HCT116 (cell line): ENCODE data around the gene SCYGR7. TPM values are rescaled to one million over a fixed set of nuclear protein-coding genes. Genes with fewer than 3 reads are reported as not detected.
"Not testable (repeated sequence)": the region's sequence is repeated elsewhere in the genome, so short reads cannot be mapped to it uniquely, and the experiment has no call there.

Source experiments
- ATAC-seq: fragments of 200-7000 bp; cut with Tn5 transposase; 2 replicates; pipeline ENCODE4 v1.9.1; 2020; ENCODE audit warnings: mild to moderate bottlenecking, moderate library complexity
- BruUV-seq: library from RNA; stranded (reverse); fragments of 400-500 nt; replicated peaks from 2 replicates; lab custom pipeline; 2021; lab: Mats Ljungman, UMichigan
- CTCF ChIA-PET: fragments of 300-600 bp; sonication (Branson Sonifier 250); formaldehyde crosslinking; loops from one replicate; lab custom pipeline; 2021; ENCODE audit warnings: antibody characterized with exemption; lab: Charles Lee
- POLR2A ChIA-PET: fragments of 300-600, 350-600 bp; sonication (Branson Sonifier 250); formaldehyde crosslinking; loops from one replicate; lab custom pipeline; 2021; ENCODE audit warnings: antibody characterized with exemption; lab: Charles Lee
- RAD21 ChIA-PET, 2 experiments: fragments of 300-600 bp; sonication (Branson Sonifier 250); formaldehyde crosslinking; loops; one replicate each; lab custom pipeline; 2023; ENCODE audit warnings: low total read pairs in 2 of 2; ENCODE audit not compliant: uncharacterized antibody in 2 of 2, unreplicated experiment in 2 of 2, low non-redundant PET in 1 of 2; lab: Charles Lee
- DNase-seq: peaks from one replicate; pipeline ENCODE4 v3.0.0-alpha.2; 2010; ENCODE audit warnings: low read depth, low spot score
- H2AFZ ChIP-seq: fragments of 200-600 bp; shearing (Covaris generic), sonication (generic); 2 replicates; pipeline ENCODE4 v1.6.1; 2017; ENCODE audit warnings: low read depth, mixed run types, mixed read lengths, antibody characterized with exemption, low read length; ENCODE audit not compliant: poor library complexity, severe bottlenecking
- H3K27ac ChIP-seq: 2 replicates; pipeline ENCODE4 v1.5.1; 2012; ENCODE audit warnings: low read depth, low read length
- H3K27me3 ChIP-seq: fragments of 200-600 bp; sonication (generic); 2 replicates; pipeline ENCODE4 v1.6.1; 2016; ENCODE audit warnings: mixed run types, low read length, mixed read lengths; ENCODE audit not compliant: insufficient read depth
- H3K36me3 ChIP-seq, 2 experiments: fragments of 200-500 bp in 1 of 2; fragments of 200-600 bp in 1 of 2; sonication (Bioruptor generic) in 1 of 2; sonication (generic) in 1 of 2; 2 replicates each; pipeline versions ENCODE4 v1.5.1 to v1.6.1; 2014 to 2016; ENCODE audit warnings: low read length in 2 of 2, inconsistent platforms in 1 of 2, mixed read lengths in 1 of 2, mixed run types in 1 of 2; ENCODE audit not compliant: insufficient read depth in 2 of 2, control insufficient read depth in 1 of 2
- H3K4me1 ChIP-seq, 2 experiments: fragments of 200-600 bp in 1 of 2; sonication (generic) in 1 of 2; 2 replicates each; pipeline versions ENCODE4 v1.5.1 to v1.6.1; 2012 to 2017; ENCODE audit warnings: low read length in 2 of 2, inconsistent platforms in 1 of 2, mild to moderate bottlenecking in 1 of 2, mixed read lengths in 1 of 2, mixed run types in 1 of 2, moderate library complexity in 1 of 2; ENCODE audit not compliant: insufficient read depth in 2 of 2, control insufficient read depth in 1 of 2
- H3K4me2 ChIP-seq: fragments of 200-600 bp; sonication (generic); 2 replicates; pipeline ENCODE4 v1.6.1; 2017; ENCODE audit warnings: mixed run types, low read length, mixed read lengths
- H3K4me3 ChIP-seq, 2 experiments: fragments of 200-600 bp in 1 of 2; sonication (generic) in 1 of 2; replicated peaks in 1 of 2; 2 replicates each; pipeline ENCODE4 v1.5.1; 2011 to 2016; ENCODE audit warnings: low read length in 2 of 2, control low read depth in 1 of 2, low read depth in 1 of 2, mild to moderate bottlenecking in 1 of 2, mixed read lengths in 1 of 2, mixed run types in 1 of 2
- H3K79me2 ChIP-seq: fragments of 200-600 bp; sonication (generic); 2 replicates; pipeline ENCODE4 v1.6.1; 2017; ENCODE audit warnings: mild to moderate bottlenecking, mixed run types, low read length, moderate library complexity, mixed read lengths; ENCODE audit not compliant: insufficient read depth
- H3K9ac ChIP-seq: fragments of 200-600 bp; sonication (generic); 2 replicates; pipeline ENCODE4 v1.6.1; 2016; ENCODE audit warnings: low read length, mixed read lengths
- H3K9me2 ChIP-seq: fragments of 200-600 bp; sonication (generic), shearing (Covaris generic); 2 replicates; pipeline ENCODE4 v1.6.1; 2017; ENCODE audit warnings: mixed run types, mild to moderate bottlenecking, moderate library complexity; ENCODE audit not compliant: insufficient read depth
- H3K9me3 ChIP-seq, 2 experiments: fragments of 200-500 bp in 1 of 2; fragments of 200-600 bp in 1 of 2; sonication (Bioruptor generic) in 1 of 2; sonication (generic) in 1 of 2; 2 replicates each; pipeline ENCODE4 v1.6.1; 2014 to 2017; ENCODE audit warnings: low read length in 2 of 2, mixed read lengths in 2 of 2, inconsistent platforms in 1 of 2, low read depth in 1 of 2, mild to moderate bottlenecking in 1 of 2, mixed run types in 1 of 2, moderate library complexity in 1 of 2; ENCODE audit not compliant: control insufficient read depth in 1 of 2, insufficient read depth in 1 of 2
- H4K20me1 ChIP-seq: fragments of 200-600 bp; sonication (generic), shearing (Covaris generic); 2 replicates; pipeline ENCODE4 v1.6.1; 2017; ENCODE audit warnings: mixed run types, mild to moderate bottlenecking, moderate library complexity; ENCODE audit not compliant: insufficient read depth
- EGR1 ChIP-seq: IDR thresholded peaks from 2 replicates; pipeline ENCODE4 v1.6.1; 2012; ENCODE audit warnings: low read depth
- RAD21 ChIP-seq: IDR thresholded peaks from 2 replicates; pipeline ENCODE4 v1.6.1; 2012; ENCODE audit warnings: low read depth, mild to moderate bottlenecking
- SRF ChIP-seq: IDR thresholded peaks from 2 replicates; pipeline ENCODE4 v1.6.1; 2012; ENCODE audit warnings: low read depth
- intact Hi-C: fragments of 100-400 bp; cut with micrococcal nuclease; formaldehyde crosslinking; loops from 2 replicates; pipeline ENCODE4 v1.10.0; 2022
- total RNA-seq: library from RNA; stranded (reverse); gene quantifications from one replicate; pipeline ENCODE4 v1.2.1, GENCODE V29; 2021; ENCODE audit not compliant: unreplicated experiment

Gene SCYGR7
- total RNA-seq, 1 experiment from 2014 or later, result not detected

DNA sequence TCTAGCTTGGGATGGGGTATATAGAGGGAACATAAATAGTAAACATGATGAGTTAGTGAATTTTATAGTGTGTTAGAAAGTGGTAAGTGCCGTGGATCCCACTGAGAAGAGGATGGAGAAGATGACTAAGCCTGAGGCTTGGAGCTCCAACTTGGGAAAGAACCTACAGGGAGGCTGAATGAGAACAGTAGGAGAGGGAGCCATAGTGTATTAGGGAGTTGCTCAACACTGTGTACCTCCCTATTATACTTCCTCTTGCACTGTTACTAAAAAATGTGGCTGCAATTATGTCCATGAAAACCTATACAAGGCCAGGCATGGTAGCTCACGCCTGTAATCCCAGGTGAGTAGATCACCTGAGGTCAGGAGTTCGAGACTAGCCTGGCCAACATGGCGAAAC, 7.5 kb upstream of the SCYGR7 start:
- Histone ChIP-seq H3K36me3 (no peaks in the 10 kb centered on the region), H2AFZ (no peak overlapping the region), H3K9ac (no peak overlapping the region), H3K4me3 (no peak overlapping the region)
- RAD21 ChIA-PET, result no interaction called here
- intact Hi-C loops, result no loop called here
- TF ChIP-seq EGR1, result no peak
- TF ChIP-seq SRF, result no peak
- no peak for TF ChIP-seq RAD21
- TF ChIP-seq, all 23 proteins: peak for 0
- no peak for DNase-seq
- ATAC-seq, result no peak
- Histone ChIP-seq H3K27me3 (no peaks in the 10 kb centered on the region), H3K27ac (no peak overlapping the region), H3K9me2 (no peaks in the 10 kb centered on the region), H3K9me3 (no peaks in the 10 kb centered on the region), H3K4me2 (no peak overlapping the region), H3K79me2 (no peaks in the 10 kb centered on the region), H3K4me1 (no peaks in the 10 kb centered on the region), H4K20me1 (no peaks in the 10 kb centered on the region)
- CTCF ChIA-PET, result no interaction called here
- POLR2A ChIA-PET, result no interaction called here
- no TSS peak for BruUV-seq

DNA sequence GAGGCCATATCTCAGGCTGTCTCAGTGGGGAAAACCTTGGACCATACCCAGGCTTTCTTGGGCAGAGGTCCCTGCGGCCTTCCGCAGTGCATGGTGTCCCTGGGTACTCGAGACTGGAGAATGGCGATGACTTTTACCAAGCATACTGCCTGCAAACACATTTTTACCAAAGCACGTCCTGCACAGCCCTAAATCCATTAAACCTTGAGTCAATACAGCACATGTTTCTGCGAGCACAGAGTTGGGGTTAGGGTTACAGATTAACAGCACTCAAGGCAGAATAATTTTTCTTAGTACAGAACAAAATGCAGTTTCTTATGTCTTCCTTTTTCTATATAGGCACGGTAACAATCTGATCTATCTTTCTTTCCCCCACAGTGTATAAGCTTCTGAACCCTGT, 5.3 kb upstream of the SCYGR7 start:
- H3K79me2 ChIP-seq, H4K20me1 ChIP-seq, BruUV-seq, H3K9me3 ChIP-seq, POLR2A ChIA-PET, H3K4me3 ChIP-seq, H3K9ac ChIP-seq, H3K4me2 ChIP-seq, DNase-seq, ATAC-seq, H3K27ac ChIP-seq, RAD21 ChIA-PET, H2AFZ ChIP-seq, H3K27me3 ChIP-seq, intact Hi-C loops, H3K36me3 ChIP-seq, H3K4me1 ChIP-seq, CTCF ChIA-PET, H3K9me2 ChIP-seq: not testable (repeated sequence)
